HG02678 (cell line): ENCODE data around the gene WNT7B.

Experiments
- ATAC-seq: cut with Tn5 transposase; IDR thresholded peaks from one replicate; pipeline ENCODE4 v1.9.1; 2021; ENCODE audit warnings: mild to moderate bottlenecking, moderate library complexity; ENCODE audit not compliant: unreplicated experiment

WNT7B gene

DNA sequence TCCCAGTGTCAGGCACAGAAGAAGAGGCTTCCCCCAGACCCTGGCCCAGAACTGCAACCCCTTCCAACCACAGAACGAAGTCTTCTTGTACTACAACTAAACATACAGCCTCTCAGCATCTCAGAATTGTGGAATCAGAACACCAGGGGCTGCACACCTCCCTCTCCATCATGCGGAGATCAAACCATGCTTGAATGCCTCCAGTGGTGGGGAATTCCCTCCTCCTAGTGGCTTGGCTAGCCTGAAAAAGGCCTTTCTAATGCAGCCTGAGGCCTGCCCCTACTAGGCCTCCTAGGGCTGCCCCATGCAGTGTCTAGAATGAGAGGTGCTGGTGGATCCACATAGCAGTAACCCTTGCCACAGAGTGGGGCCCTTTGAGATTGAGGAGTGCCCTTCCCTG is 62.7 kb downstream of the WNT7B start:
- no peak for ATAC-seq

GRCh38 chr22:45912910-45913309 is 64.1 kb downstream of the WNT7B start:
- no peak for ATAC-seq

DNA sequence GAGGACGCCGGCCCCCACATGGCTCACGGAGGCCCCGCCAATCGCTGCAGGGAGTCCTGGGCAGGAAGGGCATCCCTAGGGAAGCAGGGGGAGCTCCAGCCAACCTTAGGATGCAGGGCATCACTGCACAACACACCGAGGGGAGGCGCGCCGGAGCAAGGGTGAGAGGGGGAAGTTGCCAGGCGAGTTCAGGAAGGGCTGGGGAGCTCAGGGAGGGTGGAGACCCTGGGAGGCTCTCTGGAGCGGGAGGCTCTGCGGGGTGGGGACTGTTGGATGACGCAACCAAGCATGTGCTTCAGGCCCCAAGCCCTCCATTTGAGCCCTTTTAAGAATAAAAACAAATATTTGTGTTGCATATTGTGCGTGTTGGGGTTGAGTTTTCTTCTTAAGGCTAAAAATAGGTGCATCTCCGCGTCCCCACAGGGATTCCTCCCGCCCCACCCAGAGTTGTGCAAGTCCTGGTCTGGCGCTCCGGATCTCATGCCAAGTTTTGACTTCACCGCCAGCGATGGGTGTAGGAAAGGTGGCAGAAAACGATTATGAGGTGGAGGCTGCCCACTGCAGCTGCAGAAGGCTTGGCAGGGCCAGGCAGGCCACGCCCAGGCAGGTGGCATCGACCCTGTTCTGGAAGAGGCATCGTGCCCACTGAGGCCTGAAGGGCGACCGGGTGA is 65.2 kb downstream of the WNT7B start:
- no peak for ATAC-seq

GRCh38 chr22:45910928-45911467 is 66.0 kb downstream of the WNT7B start:
- ATAC-seq: no peak

- ATAC-seq: no peak
Observed at GRCh38 chr22:45908961-45909360, 68.0 kb downstream of the WNT7B start.

GRCh38 chr22:45907996-45908395 is 69.0 kb downstream of the WNT7B start:
- ATAC-seq: no peak

GRCh38 chr22:45907378-45907777 is 69.6 kb downstream of the WNT7B start:
- no peak for ATAC-seq

DNA sequence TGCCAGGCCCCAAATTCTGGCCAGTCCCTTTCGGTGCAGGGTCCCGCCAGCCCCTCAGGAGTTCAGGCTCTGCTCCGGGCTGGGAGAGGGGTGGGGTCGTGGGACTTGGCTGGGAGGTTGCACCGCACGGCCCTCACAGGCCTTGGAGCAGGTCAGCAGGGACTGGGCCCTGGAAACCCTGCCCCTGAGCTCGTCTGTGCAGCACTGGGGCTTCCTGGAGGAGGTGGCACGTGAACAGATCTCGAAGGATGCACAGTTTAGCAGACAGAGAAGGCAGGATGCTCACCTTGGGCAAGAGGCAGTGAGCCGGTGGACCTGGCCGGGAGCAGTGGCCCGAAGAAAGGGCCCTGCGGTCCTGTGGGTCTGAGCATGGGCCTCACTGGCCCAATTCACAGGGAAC is 70.0 kb downstream of the WNT7B start:
- no peak for ATAC-seq

- ATAC-seq: no peak
Observed at GRCh38 chr22:45905924-45906865, 70.8 kb downstream of the WNT7B start.

DNA sequence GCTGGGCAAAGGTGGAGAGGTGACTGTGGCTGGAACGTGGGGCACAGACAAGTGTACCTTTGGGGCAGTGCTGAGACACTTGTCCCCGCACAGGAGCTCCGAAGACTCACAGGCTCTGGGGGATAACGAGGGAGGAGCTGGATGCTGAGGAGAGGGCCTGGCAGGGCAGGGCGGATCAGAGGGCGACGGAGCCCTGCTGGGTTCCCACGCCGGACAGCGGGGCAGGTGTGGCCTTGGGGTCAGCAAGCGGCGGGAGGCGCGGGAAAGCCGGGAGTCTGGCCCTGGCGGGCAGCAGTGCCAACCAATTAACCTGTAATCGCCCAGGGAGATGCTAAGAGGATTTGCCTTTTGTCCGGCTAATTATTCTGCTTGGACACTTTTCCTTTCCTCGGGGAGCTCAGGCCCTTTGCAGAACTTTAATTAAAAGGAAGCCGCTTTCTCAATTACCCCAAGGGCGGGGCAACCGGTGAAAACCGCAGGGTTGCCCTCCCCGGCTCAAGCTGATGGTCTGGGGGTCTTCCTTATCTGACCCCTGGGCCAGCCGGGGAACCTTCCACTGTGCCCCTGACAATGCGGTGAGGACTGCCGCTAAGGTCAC is 71.5 kb downstream of the WNT7B start:
- ATAC-seq: no peak

DNA sequence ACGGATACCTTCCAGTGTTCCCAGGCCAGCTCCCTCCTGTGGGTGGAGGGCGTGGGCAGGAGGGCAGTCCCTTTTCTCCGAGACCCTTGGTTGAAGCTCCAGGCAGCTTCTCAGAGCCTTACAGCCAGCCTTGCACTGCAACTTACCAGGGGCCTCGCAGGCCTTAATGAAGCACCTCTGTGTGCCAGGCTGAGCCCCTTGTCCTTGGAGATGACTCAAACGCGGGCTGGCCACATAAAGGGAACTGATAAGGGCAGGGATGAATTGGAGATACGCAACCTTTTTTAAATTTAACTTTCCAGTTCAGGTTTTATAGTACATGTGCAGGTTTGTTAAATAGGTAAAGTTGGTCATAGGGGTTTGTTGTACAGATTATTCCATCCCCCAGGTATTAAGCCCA is 72.7 kb downstream of the WNT7B start:
- no peak for ATAC-seq

- no peak for ATAC-seq
Observed at GRCh38 chr22:45903355-45904135, 73.4 kb downstream of the WNT7B start.

GRCh38 chr22:45897736-45898135 is 79.2 kb downstream of the WNT7B start:
- no peak for ATAC-seq

- no peak for ATAC-seq
Observed at GRCh38 chr22:45896964-45897538, 79.9 kb downstream of the WNT7B start.

DNA sequence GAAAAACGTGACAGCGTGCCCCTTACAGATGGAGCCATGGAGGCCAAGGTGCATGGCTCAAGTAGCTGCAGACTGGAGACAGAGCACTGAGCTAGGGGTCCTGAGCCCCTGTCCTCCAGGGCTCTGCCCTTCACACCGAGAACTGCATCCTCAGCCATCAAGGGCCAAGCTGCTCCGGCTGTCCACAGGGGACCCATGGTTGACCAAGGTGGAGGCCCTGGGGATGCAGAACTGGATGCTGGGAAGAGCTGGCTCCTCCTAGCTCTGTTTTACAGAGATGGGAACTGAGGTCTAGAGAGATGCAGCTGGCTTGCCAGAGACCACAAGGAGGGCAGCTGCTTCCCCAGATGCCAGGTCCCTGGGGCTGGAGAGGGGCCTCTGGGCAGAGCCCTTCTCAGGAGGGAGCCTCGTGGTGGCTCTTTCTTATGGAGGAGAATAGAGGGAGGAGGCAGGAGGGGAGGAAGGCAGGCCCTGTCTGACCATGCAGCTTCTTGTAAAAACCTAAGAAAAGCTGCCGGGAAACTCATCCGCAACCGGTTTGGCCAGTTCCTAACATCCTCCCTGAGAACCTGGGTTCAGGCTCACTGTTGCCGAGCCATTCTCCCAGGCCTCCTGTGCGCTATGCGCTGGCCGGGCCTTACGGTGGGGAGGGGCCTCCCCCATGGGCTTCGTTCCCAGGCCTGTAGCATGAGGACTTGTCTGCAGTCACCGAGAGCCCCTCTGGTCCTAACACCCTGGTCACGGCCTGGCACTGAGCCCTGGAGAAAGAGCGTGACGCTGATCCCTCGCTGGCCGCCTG is 80.6 kb downstream of the WNT7B start:
- ATAC-seq: no peak

DNA sequence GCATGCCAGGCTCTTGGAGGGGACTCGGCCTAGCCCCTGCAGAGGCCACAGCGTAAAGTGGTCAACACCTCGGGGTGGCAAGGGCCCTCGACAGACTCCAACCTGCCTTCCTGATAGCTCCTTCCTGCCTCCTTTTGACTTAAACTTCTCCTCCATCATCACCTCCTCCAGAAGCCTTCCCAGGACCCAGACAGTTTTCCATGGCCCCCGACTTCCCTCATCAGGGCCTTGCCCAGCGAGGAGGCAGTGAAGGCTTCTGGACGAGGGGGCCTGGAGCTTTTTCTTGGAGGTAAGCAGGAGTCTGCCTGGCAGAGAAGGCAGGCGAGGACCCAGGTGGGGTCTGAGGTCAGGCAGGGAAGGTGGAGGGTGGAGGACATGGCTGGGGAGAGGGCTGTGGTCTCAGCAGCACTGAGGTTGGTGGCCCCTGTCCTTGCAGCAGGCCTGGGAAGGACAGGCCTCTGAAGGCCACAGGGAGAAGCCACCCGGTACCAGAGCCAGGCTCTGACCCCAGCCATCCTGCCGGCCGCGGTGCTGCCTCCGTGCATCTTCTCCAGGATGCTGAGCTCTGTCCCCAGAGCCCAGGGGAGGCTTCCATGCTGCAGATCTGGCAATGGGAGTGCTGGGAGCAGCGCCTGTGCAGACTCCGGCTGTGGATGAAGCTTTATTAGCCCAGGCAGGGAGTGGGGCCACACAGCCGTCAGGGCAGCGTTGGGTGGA is 81.4 kb downstream of the WNT7B start:
- ATAC-seq: no peak

GRCh38 chr22:45893516-45893915 is 83.4 kb downstream of the WNT7B start:
- ATAC-seq: no peak

DNA sequence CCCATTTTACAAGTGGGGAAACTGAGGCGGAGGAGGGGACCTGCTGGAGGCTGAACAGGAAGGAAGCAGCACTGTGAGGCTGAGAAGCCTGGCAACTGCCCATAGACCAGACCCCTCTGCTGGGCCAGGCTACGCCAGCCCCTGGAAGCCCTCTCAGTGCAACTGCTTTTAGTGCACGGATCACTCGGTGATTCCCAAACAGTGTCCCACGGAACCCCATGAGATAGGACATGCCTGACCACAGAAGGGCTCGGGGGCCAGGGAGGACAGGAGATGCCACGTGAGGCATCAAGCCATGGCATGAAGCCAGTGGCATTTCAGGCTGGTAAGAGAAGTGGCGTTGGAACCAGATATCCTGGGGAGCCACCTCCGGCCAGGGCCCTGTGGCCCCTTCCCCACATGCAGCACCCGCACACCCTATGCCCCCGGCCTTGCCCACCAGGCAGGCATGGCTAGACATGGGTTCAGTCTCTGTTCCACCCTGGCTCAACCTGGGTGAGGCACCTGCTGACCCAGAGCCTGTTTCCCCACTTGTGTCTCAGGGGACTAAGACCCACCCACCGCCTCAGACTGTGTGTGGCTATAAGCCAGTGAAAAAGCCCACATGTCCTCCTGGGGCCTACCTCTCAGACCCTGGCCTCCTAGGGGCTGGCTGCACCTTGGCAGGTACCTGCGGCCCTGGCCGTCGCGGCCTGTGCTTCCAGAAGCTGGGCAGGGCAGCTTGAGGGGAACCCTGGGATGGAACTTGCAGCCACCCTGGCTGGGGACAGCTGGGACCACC is 84.1 kb downstream of the WNT7B start:
- no peak for ATAC-seq
